Placental pericyte (primary cell): ENCODE measurements around the gene MRPL49. TPM values are rescaled to one million over a fixed set of nuclear protein-coding genes. Genes with fewer than 3 reads are reported as not detected.
A peak's percentile ranks its signal among the peaks of the same experiment; 100 is the strongest.

ENCODE experiments used
- small RNA-seq: library from RNA; depleted of rRNA; stranded (forward); fragments of <200 nt; gene quantifications from one replicate; pipeline ENCODE3, GENCODE V24; 2012; ENCODE audit warnings: low replicate concordance
- total RNA-seq: library from RNA; depleted of rRNA; stranded (reverse); fragments of >200 nt; gene quantifications from 2 replicates; pipeline ENCODE4 v1.2.3, GENCODE V29; 2012

The MRPL49 gene
- 53.4 and 89.2 TPM in 2 replicates for total RNA-seq

DNA sequence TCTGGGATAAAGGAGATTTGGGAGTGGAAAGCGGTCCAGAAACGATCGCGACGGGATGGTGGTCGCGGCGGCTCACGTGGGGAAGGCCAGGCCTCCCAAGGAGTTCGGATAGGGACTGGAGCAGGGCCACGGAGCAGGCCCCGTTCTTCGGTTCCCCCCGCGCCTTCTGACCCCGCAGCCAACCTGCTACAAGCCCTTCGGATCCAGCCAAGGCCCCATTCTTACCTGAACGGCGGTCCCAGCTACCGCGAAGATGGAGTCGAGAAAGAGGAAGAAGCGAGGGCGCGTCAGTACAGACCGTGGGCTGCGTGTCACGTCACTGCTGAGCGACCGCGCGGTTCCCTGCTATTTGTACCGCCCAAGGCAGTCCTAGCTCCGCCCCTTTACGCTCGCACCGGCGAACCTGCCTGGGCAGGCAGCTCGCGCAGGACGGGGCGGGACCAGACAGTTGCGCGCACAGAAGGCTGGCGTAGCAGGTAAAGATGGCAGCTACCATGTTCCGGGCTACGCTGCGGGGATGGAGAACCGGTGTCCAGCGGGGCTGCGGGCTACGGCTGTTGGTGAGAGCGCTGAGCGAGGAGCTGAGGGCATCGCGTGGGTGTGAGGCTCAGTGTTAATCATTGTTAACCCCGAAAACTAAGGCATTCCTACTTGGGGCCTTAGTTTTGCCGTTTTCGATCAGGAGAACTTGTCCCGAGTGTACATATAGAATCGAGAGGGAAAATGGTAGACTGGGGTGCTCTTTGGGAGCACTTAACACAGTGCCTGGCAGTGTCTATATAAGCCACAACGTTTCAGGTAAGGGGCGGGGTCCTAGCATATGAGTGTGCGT, at the start of gene MRPL49, which contains the start of gene FAU:
MRPL49 (plus strand) TSS at position 457 of the 832 bp plus-strand sequence; CDS start at position 483, 26 bp downstream.
FAU (minus strand) TSS at position 270 of the 832 bp plus-strand sequence. CDS start 321 bp downstream, outside the sequence.

DNA sequence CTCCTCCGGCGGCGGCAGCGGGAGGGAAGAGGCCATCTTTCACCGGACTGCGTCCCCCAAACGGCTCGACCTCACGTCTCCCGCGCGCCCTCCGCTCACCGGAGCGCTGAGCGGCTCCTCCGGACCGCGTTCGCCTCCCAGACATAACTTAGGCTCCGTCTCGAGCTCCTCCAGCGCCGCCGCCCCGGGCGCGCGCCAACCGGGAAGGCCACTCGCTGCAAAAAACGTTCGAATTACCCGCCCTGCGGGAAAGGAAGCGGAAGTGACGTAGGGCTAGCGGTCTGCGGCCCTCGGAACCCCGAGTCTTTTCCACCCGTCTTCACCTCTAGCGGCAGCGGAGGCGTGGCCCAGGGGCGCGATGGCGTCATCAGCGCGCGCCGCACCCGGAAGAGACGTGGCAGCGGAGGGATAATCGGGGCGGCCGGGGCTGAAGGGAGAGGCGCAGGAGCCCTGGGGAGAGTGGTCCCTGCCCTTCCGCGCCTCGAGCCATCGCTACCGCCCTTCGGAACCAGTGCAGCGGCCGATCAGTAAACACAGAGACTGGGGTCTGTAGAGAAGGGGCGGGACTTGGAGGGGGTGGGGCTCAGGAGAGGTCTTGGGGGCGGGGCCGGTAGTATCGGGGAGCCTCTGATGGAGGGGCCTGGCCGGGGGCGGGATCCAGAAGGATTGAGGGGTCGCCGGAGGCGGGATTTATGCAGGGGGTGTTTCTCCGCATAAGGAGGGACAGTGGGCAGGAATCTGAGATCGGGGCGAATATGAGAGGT, 38.1 kb upstream of the MRPL49 start, which contains the start of the genes CDCA5 and ZFPL1:
CDCA5 (minus strand) TSS at position 207 of the 764 bp plus-strand sequence; CDS start at position 145, 62 bp downstream.
ZFPL1 (plus strand) TSS at position 389 of the 764 bp plus-strand sequence. CDS start 477 bp downstream, outside the sequence.

DNA sequence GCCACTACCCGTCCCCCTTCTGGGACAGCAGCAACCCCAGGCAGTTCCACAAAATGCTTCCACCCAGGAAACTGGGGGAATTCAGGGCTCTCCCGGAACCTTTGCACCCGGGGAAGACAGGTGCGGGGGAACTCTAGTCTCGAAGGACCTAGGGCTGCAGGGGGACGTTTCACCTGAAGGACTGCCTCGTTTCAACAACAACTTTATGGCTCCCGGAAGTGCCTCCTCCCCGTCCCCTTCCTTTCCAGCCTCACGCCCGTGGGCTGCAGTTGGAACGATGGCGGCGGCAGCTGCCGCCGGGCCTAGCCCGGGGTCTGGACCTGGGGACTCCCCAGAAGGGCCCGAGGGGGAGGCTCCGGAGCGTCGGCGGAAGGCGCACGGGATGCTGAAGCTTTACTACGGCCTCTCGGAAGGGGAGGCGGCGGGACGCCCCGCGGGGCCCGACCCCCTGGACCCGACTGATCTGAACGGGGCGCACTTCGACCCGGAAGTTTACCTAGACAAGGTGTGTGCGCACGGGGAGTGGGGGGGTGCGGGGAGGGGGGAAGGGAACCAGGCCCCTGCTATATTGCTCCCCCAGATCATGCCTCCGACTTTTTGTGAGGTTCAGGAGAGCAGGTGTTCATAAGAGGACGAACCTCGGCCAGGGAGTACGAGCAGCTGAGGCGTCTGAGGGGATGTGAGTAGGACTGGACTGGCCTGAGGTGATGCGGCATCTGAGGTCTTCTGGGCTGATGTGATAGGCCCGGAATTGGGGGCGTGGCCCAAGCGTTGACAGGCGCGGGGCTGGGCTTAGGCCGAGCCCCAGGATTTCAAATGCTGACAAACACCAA, 25.9 kb upstream of the MRPL49 start, which contains the start of gene VPS51:
VPS51 (plus strand) TSS at position 241 of the 833 bp plus-strand sequence; CDS start at position 278, 37 bp downstream.

DNA sequence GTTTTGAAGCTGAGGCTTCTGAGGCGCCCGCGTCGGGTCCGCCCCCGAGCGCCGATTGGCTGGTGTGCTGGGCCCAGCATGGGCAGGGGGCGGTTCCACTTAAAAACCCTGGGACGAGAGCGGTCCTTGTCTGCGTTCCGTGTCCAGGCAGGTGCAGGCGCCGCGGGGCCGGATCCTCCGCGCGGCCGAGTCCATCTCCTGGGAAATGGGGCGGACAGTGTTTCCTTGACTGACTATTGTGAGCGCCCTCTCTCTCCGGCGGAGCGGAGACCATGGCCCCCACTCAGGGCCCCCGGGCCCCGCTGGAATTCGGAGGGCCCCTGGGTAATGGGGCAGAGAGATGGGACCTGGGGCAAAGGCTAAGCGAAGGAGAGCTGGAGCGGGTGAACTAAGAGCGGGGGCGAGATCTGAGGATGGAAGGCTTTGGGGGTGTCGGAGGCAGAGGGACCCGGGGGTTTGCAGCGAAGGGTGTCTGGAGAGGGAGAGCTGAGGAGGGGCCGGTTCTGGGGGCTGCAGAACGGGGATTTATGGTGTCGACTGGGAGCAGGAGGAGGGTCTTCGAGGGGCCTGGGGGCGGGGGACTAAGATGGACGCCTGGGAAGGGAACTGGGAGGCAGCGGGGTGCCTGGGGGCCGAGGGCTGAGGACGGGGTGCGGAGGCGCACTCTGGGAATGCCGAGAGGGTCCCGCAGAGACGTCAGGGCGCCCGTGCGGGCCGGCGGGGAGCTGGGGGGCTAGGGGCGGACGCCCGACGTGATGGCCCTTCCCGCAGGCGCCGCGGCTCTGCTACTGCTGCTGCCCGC, 10.2 kb upstream of the MRPL49 start, which contains the start of gene TM7SF2:
TM7SF2 (plus strand) TSS at position 129 of the 802 bp plus-strand sequence; CDS start at position 273, 144 bp downstream.

DNA sequence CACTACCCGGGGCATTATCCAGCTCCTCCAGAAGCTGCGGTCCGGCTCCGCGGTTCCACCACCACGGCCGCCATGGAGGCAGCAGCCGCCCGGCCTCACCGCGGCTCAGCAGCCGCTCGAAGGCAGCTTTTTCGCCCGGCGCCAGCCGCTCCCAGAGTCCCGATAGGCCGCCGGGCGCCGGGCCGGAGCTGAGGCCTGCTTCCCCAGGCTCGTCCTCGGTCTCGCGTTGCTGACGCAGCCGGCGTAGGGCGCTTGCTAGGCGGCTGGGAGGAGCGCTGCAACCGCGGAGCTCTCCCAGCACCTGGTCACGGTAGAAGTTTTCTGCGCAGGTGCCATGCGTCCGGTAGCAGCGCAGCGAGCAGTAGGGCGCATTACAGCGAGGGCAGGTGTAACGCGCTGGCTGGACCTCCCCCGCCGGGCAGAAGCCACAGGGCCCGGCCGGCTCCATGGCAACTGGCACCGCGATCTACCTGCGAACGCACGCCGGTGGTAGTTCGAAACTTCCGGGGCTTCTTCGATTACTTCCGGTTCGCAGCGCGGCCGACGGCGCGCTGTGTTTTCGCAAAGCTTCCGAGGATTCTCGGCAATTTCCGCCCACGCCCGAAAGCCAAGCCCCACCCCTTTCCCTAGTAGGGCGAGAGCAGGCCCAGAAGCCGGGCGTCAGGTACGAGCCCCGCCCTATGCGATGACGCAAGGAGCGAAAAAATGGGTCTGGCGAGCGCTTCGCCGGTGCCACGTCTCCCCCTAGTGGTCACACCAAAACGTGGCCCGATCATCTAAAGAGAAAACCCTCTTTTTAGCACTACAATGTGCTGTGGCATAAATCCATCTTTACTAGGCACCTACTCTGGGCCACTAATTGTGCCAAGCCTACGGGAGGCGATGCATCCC, 4.7 kb upstream of the MRPL49 start, which contains the start of gene ZNHIT2:
ZNHIT2 (minus strand) TSS at position 496 of the 891 bp plus-strand sequence; CDS start at position 448, 48 bp downstream.

DNA sequence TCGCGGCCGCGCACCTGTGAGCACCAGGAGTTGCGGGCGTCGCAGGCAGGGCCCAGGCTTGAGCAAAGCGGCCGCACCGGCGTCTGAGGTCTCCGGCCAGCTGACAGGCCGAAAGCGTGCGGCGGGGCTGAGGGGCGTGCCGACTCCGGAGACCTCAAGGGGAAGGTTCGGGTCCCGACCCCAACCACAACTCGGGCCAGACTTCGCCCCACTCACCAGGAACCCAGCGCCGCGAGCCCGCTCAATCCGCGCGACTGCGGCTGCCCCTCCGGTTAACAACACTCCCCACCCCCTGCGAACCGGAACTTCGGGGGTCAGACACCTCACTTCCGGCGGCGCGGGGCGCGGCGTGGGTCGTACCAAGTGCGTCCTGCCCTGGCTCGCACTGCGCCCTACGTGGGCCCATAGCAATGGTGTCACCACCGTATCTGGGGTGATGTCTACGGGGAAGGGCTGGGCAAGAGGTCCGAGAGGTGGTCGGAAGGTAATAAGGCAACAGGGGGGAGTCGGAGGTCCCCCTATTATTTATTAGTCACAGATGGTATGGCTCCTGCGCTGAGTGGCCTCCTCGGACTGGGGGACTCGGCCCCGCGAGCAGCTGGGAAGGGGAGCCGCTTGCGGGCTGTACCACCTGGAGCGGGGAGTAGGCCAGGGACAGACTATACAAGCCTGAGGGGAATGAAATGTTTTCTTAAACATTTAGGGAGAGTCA, 12.3 kb downstream of the MRPL49 start, which contains the start of gene SYVN1:
SYVN1 (minus strand) TSS at position 280 of the 712 bp plus-strand sequence. CDS start 918 bp downstream, outside the sequence.

DNA sequence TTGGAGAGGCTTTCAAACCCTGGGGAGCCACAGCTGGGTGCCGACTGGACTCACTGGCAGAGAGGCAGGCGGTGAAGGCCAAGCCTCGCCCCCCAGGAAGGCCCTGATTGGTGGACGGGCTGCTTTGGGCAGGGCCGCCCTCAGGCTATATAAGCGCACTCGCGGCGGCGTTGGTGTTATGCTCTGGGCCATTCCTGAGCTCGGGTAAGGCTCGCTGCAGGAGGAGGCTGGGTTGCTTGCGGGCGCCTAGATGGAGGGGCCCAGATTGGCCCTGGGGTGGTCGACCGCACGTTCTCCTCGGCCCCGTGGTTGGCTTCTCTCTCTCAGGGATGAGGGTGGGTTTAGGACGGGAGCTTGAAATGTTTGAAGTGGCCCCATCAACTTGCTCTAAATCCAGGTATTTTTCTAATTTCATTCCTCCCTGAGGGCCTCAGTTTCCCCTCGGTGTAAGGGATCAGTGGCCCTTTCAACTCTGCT, 48.0 kb downstream of the MRPL49 start, which contains the start of gene SPDYC:
SPDYC (plus strand) TSS at position 176 of the 477 bp plus-strand sequence. CDS start 1,125 bp downstream, outside the sequence.

Small RNA genes within 50 kb of the gene (small RNA-seq; reads per million reads assigned to genes)
- not detected for gene HIGD1AP10
- not detected for gene PDCL2P2
- 23.1 reads per million, percentile 97 among the genes with 10 or more reads in this experiment for gene RNU2-23P

Other genes starting within 250 kb of the MRPL49 start
- gene EHD1, start 243.7 kb upstream of the MRPL49 start, total RNA-seq: 120 and 163 TPM in 2 replicates
- gene ATG2A, start 205.1 kb upstream of the MRPL49 start, total RNA-seq: 23.9 and 28.2 TPM in 2 replicates
- 11.6 and 19.0 TPM in 2 replicates for gene PPP2R5B, start 197.6 kb upstream of the MRPL49 start, total RNA-seq
- not detected in 2 replicates for gene GPHA2, start 186.4 kb upstream of the MRPL49 start, total RNA-seq
- gene MAJIN, start 150.2 kb upstream of the MRPL49 start, total RNA-seq: not detected in 2 replicates
- gene BATF2, start 125.3 kb upstream of the MRPL49 start, total RNA-seq: 1.8 and 2.6 TPM in 2 replicates
- 61.0 and 80.1 TPM in 2 replicates for gene ARL2, start 108.2 kb upstream of the MRPL49 start, total RNA-seq
- gene SNX15, start 94.9 kb upstream of the MRPL49 start, total RNA-seq: 13.8 and 18.3 TPM in 2 replicates
- gene SAC3D1, start 81.1 kb upstream of the MRPL49 start, total RNA-seq: 6.3 and 19.3 TPM in 2 replicates
- gene NAALADL1, start 63.8 kb upstream of the MRPL49 start, total RNA-seq: 6.8 and 11.0 TPM in 2 replicates
- gene CDCA5, start 38.3 kb upstream of the MRPL49 start, total RNA-seq: 1.1 and 32.4 TPM in 2 replicates
- gene ZFPL1, start 38.1 kb upstream of the MRPL49 start, total RNA-seq: 46.5 and 68.5 TPM in 2 replicates
- gene VPS51, start 26.1 kb upstream of the MRPL49 start, total RNA-seq: 186 and 248 TPM in 2 replicates
- gene TM7SF2, start 10.4 kb upstream of the MRPL49 start, total RNA-seq: 13.3 and 65.0 TPM in 2 replicates
- gene ZNHIT2, start 4.6 kb upstream of the MRPL49 start, total RNA-seq: 15.8 and 22.5 TPM in 2 replicates
- gene FAU, start 187 bp upstream of the MRPL49 start, total RNA-seq: 107 and 347 TPM in 2 replicates
- gene SYVN1, start 12.2 kb downstream of the MRPL49 start, total RNA-seq: 31.1 and 197 TPM in 2 replicates
- gene SPDYC, start 47.9 kb downstream of the MRPL49 start, total RNA-seq: not detected in 2 replicates
- 184 and 242 TPM in 2 replicates for gene CAPN1, start 59.6 kb downstream of the MRPL49 start, total RNA-seq
- gene POLA2, start 139.6 kb downstream of the MRPL49 start, total RNA-seq: 2.6 and 28.2 TPM in 2 replicates
- gene CDC42EP2, start 192.5 kb downstream of the MRPL49 start, total RNA-seq: 48.4 and 56.9 TPM in 2 replicates
- 49.8 and 57.8 TPM in 2 replicates for gene DPF2, start 211.5 kb downstream of the MRPL49 start, total RNA-seq
- 0.22 TPM in 1 of 2 replicates, not detected in the other for gene TIGD3, start 232.4 kb downstream of the MRPL49 start, total RNA-seq